Mucosa of rectum (tissue), 2 donors: Measurements from ENCODE around the gene PHF2.
"Not testable (repeated sequence)": the region's sequence is repeated elsewhere in the genome, so short reads cannot be mapped to it uniquely, and the experiment has no call there.

ENCODE experiments used
- H3K27ac ChIP-seq, 2 donors: one replicate each; pipeline ENCODE4 v1.7.0; 2013; ENCODE audit warnings: inconsistent platforms in 2 of 2, low read depth in 2 of 2, low read length in 2 of 2
- H3K27me3 ChIP-seq, 2 donors: one replicate each; pipeline ENCODE4 v1.7.0; 2013; ENCODE audit warnings: low read length in 2 of 2; ENCODE audit not compliant: control insufficient read depth in 2 of 2, insufficient read depth in 2 of 2
- H3K36me3 ChIP-seq, 2 donors: one replicate each; pipeline ENCODE4 v1.7.0; 2013; ENCODE audit warnings: low read length in 2 of 2; ENCODE audit not compliant: control insufficient read depth in 2 of 2, insufficient read depth in 2 of 2
- H3K4me1 ChIP-seq, 2 donors: one replicate each; pipeline ENCODE4 v1.7.0; 2013; ENCODE audit warnings: low read length in 2 of 2, mild to moderate bottlenecking in 1 of 2; ENCODE audit not compliant: control insufficient read depth in 2 of 2, insufficient read depth in 2 of 2
- H3K4me3 ChIP-seq, 2 donors: one replicate each; pipeline ENCODE4 v1.7.0; 2013; ENCODE audit warnings: low read length in 2 of 2
- H3K9ac ChIP-seq, 2 donors: one replicate each; pipeline ENCODE4 v1.7.0; 2013; ENCODE audit warnings: low read length in 2 of 2, low read depth in 1 of 2, mild to moderate bottlenecking in 1 of 2
- H3K9me3 ChIP-seq, 2 donors: one replicate each; pipeline ENCODE4 v1.7.0; 2013; ENCODE audit warnings: low read length in 2 of 2; ENCODE audit not compliant: control insufficient read depth in 2 of 2
- donor health status: healthy.
- donor health status: Normal muscosa, but diverticular disease.

The PHF2 gene

GRCh38 chr9:93670208-93671019 is 94.0 kb downstream of the PHF2 start:
- Histone ChIP-seq H3K9ac (no peak overlapping the region), H3K9me3 (no peaks in the 10 kb centered on the region), H3K27me3 (no peaks in the 10 kb centered on the region), H3K27ac (no peak overlapping the region), H3K4me1 (no peaks in the 10 kb centered on the region), H3K4me3 (no peak overlapping the region), H3K36me3 (peaks cover 21% of the 10 kb centered on the region in 2 donors)

DNA sequence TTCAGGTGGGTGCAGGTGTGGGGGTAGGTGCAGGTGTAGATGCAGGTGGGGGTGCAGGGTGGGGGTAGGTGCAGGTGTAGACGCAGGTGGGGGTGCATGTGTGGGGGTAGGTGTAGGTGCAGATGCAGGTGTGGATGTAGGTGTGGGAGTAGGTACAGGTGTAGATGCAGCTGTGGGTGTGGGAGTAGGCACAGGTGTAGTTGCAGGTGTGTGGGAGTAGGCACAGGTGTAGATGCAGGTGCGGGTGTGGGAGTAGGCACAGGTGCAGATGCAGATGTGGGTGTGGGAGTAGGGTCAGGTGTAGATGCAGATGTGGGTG is 94.6 kb downstream of the PHF2 start:
- no peaks in the 10 kb centered on the region for H3K27me3 ChIP-seq
- no peak overlapping the region for H3K9ac ChIP-seq
- H3K27ac ChIP-seq = no peak overlapping the region
- H3K4me1 ChIP-seq = no peaks in the 10 kb centered on the region
- no peaks in the 10 kb centered on the region for H3K9me3 ChIP-seq
- no peak overlapping the region for H3K4me3 ChIP-seq
- peaks cover 20 to 26% of the 10 kb centered on the region in 2 donors for H3K36me3 ChIP-seq

DNA sequence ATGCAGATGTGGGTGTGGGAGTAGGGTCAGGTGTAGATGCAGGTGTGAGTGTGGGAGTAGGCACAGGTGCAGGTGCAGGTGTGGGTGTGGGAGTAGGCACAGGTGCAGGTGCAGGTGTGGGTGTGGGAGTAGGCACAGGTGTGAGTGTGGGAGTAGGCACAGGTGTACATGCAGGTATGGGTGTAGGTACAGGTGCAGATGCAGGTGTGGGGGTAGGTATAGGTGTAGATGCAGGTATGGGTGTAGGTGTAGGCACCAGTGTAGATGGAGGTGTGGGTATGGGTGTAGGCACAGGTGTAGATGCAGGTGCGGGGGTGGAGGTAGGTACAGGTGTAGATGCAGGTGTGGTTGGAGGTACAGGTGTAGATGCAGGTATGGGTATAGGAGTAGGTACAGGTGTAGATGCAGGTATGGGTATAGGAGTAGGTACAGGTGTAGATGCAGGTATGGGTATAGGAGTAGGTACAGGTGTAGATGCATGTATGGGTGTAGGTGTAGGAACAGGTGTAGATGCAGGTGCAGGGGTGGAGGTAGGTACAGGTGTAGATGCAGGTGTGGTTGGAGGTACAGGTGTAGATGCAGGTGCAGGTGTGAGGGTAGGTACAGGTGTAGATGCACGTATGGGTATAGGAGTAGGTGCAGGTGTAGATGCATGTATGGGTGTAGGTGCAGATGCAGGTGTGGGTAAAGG is 96.1 kb downstream of the PHF2 start:
- H3K27ac ChIP-seq, H3K4me1 ChIP-seq, H3K9me3 ChIP-seq, H3K4me3 ChIP-seq, H3K27me3 ChIP-seq, H3K9ac ChIP-seq: not testable (repeated sequence)
- peaks cover 23 to 31% of the 10 kb centered on the region in 2 donors for H3K36me3 ChIP-seq

DNA sequence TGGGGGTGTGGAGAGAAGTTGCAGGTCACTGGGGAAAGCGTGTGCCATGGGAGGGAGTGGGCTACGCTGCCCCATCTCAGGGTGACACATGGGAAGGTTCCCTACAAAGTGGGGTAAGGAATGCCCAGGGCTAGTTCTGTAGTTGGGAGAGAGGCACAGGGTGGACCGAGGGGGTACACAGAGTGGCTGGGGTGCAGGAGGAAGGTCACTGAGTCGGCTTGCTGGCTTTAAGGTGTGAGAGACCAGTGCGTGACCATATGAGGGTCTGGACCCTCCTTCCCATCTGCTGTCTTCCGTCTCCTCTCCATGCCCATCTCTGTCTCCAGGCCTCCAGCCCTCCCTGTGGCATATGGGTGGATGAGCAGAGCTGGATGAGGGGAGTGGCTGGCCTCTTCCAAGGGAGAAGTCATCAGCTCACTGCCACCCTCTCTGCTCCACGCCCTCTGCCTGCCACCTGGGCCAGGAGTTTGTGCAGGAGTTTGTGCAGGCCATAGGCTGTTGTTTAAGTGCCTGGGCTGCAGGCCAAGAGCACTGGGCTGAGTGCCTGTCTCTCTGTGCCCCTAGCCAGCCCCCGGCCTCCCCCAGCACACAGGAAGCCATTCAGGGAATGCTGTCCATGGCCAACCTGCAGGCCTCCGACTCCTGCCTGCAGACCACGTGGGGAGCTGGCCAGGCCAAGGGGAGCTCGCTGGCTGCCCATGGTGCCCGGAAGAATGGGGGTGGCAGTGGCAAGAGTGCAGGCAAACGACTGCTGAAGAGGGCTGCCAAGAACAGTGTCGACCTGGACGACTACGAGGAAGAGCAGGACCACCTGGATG is 96.8 kb downstream of the PHF2 start:
- peaks cover 24 to 28% of the 10 kb centered on the region in 2 donors for H3K36me3 ChIP-seq
- no peaks in the 10 kb centered on the region for H3K9me3 ChIP-seq
- no peak overlapping the region for H3K9ac ChIP-seq
- no peaks in the 10 kb centered on the region for H3K27me3 ChIP-seq
- no peak overlapping the region for H3K4me3 ChIP-seq
- H3K4me1 ChIP-seq = no peaks in the 10 kb centered on the region
- no peak overlapping the region for H3K27ac ChIP-seq

- Histone ChIP-seq H3K27me3 (no peaks in the 10 kb centered on the region), H3K9me3 (no peaks in the 10 kb centered on the region), H3K36me3 (peaks cover 26 to 28% of the 10 kb centered on the region in 2 donors), H3K4me3 (no peak overlapping the region), H3K9ac (no peak overlapping the region), H3K27ac (no peak overlapping the region), H3K4me1 (no peaks in the 10 kb centered on the region)
These were observed 97.5 kb downstream of the PHF2 start for GRCh38 chr9:93673839-93674334.

DNA sequence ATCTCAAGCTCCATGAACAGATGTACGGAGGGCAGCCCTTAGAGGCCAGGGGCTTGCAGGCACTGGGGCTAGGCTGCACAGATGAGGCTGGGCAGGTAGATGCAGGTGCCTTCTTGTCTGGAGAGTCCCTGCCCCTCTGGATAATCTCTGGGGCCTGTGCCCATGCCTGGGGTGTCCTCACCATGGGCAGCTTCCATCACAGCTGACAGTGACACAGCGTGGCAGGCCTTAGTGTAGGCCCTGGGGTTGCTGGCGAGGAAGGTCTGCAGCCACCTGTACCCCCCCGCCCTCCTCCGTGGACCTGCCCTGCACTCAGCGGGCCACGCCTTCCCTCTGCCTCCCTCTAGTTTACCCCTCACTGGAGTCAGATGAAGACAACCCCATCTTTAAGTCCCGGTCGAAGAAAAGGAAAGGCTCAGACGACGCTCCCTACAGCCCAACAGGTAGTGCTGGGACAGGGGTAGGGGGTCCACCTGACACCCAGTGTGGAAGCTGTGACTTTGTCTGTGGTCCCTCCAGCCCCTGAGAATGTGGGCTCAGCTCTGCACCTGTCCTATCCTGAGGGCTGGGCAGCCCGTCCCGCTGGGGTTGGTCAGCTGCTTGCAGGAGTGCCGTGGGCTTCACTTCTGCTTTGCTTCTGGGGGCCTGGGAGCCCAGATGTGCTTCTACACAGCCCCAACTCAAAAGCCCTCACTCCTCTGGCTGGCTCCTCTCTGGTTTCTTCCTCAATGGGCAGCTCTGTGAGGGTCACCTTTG is 98.4 kb downstream of the PHF2 start:
- Histone ChIP-seq H3K9ac (no peak overlapping the region), H3K36me3 (peaks cover 26% of the 10 kb centered on the region in 2 donors)

DNA sequence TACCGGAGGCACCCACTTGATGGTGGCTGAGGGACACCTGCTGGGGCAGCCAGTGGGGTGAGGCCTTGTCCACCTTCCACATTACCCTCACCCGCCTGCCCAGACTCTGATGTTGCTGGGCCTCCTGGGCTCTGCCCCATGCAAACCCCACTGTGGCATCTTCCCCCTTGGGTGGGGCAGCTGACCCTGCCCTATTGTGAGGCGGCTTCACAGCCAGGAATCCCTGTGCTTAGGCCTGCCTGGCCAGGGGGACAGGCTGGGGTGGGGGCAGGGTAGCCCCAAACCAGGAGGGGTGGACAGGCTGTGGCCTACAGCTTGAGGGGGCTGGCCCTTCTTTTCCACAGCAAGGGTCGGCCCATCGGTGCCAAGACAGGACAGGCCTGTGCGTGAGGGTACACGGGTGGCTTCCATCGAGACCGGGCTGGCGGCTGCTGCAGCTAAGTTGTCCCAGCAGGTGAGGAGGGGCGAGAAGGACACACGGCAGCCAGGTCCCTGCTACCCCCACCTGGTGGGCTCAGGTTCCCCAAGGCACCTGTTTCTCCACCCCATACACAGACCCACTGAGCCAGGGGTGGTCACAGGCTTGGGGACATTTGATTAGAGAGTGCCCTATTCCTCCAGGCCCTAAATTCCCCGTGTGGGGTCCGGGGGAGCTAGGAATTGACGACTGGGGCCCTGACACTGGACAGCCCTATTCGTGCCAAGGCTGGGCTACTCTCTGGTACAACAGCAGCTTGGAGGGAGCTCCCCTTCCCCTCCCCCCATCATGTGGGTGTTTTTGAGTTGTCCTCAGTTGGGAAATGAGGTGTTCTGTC is 99.2 kb downstream of the PHF2 start:
- no peak overlapping the region for H3K27ac ChIP-seq
- H3K27me3 ChIP-seq = no peaks in the 10 kb centered on the region
- H3K4me3 ChIP-seq = no peak overlapping the region
- H3K4me1 ChIP-seq = no peaks in the 10 kb centered on the region
- no peak overlapping the region for H3K9ac ChIP-seq
- no peaks in the 10 kb centered on the region for H3K9me3 ChIP-seq
- H3K36me3 ChIP-seq = peaks cover 26% of the 10 kb centered on the region in 2 donors

More for the DNA sequence above, 98.4 kb downstream of the PHF2 start:
- Histone ChIP-seq H3K27me3 (no peaks in the 10 kb centered on the region), H3K27ac (no peak overlapping the region), H3K9me3 (no peaks in the 10 kb centered on the region), H3K4me3 (no peak overlapping the region), H3K4me1 (no peaks in the 10 kb centered on the region)

GRCh38 chr9:93676310-93677047 is 100.1 kb downstream of the PHF2 start:
- no peaks in the 10 kb centered on the region for H3K27me3 ChIP-seq
- peaks cover 26% of the 10 kb centered on the region in 2 donors for H3K36me3 ChIP-seq
- H3K9ac ChIP-seq = no peak overlapping the region
- H3K4me1 ChIP-seq = no peaks in the 10 kb centered on the region
- no peaks in the 10 kb centered on the region for H3K9me3 ChIP-seq
- no peak overlapping the region for H3K4me3 ChIP-seq
- H3K27ac ChIP-seq = no peak overlapping the region
